Stimulated activated CD8-positive, alpha-beta memory T cell treated with anti-CD3 and anti-CD28 coated beads, Interleukin-7, amount 100 ng/mL, for 1 hour (primary cell): ENCODE measurements around the gene CSNK1D.

Source experiments
- DNase-seq, 2 donors: peaks; one replicate each; pipeline ENCODE4 v3.0.0-alpha.2; 2020; ENCODE audit warnings: low read depth in 2 of 2

Gene CSNK1D

DNA sequence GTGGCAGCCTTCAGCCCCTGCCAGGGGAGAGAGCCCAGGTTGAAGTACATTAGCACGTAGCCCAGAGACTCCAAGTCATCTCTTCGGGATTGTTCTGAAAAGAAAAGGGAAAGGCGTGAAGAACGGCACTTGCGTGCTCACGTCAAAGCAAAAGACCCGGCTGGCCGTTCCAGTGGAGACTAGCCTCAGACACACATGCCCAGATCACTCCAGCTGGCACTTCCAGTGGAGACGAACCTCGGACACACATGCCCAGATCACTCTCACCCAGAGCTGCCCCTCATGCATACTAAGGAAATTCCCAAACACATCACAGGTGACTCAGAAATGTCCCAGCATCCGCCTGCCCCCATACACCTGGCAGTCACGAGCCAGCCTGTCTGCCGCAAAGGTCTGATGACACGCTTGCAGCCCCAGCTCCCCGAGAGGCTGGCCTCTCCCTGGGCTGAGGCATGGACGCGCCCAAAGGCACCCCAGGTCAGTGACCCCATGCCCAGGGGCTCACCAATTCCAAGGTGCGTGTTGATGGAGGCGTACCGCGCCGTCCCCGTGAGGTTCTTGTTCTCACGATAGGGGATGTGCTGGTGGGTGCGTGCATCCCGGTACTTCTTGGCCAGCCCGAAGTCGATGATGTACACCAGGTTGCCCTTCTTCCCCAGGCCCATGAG, 20.9 kb downstream of the CSNK1D start:
- DNase-seq, result no peak

DNA sequence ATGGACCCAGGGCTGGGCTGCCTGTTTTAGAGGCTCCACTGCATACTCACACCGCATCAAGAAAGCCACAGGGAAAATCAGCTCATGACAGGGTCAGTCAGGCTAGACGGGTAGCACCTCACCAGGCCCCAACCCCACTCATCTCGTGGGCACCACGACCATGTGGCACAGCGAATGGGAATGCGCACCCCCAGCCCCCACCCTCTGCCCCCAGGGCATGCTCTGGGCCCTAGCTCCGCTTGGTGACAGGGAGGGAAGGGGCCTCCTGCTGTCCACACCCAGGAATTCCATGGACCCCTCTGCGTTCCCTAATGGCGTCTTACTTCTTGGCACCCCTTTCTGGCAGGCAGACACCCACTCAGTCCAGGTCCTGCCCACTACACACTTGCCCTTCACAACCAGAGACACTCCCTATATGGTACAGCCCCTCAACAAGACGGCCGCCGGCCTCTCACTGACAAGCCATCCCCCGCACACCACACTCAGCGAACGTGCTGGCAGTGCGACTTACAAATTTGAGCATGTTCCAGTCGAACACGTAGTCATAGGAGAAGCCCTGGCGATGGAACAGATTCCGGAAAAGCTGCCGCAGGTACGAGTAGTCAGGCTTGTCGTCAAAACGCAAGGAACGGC, 22.5 kb downstream of the CSNK1D start:
- no peak for DNase-seq

DNA sequence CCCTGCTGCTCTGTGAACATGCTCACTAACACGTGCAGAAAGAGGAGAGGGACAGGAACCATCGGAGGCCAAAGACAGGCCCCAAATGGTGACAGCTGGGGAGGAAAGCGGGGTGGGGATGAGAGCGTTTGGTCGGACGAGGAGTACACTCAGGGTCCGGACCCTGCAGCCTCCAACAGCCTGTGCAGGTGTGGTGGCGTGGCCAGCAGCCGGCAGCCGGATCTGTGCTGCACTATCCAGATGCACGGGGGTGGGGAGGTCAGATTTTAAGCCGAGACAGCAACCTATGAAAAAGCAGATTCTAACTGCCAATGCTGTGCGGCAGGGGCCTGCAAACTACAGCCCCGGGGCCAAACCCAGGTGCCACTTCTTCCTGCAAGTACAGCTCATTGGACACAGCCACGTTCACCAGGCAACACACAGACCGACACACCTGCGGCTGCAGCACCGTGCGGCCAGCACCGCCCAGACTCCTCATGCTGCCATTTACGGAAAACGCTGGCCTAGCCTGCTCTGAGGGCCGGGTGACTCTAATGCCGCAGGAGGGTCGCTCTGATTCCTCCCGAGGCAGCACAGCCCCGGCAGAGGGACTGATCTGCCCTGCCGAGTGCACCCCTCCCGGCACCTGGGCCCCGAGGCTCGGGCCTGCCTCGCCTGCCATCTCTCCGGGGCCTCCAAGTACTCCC, 23.5 kb downstream of the CSNK1D start:
- no peak for DNase-seq

DNA sequence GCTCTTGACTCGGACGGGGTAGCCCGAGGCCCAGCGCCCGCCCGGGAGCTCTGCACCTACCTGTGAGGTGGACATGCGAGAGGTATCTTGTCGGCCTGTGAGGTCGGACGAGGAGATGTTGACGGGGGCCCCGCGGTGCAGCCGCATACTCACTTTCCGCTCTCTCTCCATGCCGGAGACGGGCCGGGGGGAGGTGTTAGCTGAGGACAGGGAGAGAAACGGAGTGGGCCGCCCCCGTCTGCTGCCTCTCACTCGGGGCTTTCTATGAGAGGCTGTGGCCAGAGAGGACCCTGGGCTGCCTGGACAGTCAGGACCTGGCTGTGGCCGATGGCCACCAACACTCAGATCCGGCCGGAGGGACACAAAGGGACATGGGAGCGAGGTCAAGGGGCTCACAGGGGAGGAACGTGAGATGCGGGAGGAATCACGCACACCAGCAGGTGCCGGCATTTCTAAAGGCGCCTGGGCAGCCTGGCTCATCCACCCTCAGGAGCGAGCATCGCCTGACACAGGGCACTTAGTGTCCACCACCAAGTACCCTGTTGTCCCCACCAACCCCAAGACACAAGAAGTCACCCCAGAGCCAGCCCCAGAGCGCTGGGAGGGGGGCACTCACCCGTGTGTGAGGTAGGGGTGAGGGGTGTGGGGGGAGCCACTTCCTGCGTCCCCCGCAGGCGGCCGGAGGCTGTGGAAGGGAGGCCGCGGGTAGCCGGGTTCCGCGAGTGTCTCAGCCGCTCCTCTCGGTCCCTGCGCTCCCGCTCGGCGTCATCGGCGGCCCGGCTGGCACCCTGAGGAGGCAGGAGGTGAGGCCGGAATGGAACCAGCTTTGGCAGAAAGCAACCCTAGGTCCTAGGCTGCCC, 24.5 kb downstream of the CSNK1D start:
- no peak for DNase-seq

DNA sequence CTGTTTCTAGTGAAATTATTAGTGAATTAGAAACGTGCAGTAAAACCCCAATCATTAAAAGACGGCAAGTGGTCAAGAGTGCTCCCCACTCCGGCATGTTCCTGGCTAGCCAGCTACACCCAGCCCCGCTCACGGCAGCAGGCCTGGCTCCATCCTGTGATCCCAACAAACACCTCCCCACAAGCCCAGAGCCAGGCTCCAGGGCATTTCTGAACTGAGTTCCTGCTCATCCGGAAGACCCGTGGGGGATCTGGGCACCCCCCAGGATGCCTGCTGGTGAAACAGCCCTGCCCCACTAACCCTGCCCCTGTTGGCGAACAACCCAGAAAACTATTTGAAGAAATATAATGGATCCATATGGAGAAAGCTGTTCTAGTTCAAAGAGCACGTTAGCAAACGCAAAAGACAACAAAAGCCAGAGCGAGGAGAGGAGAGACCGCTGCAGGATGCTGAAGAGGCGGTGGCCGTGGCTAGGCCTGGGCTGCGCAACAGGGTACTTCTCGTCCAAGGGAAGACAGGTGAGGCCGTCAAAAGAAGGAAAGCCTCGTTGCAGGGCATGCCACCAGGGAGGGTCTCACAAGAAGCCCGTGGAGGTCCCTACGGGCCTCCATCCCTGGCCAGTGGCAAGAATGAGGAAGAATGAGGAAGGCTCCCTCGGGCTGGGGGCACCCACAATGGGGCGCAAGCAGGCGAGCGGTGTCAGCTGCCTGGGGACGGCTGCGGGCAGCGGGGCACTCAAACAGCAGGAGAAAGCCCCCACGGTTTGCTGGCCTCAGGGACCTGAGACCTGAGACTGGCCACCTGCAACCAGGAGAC, 25.4 kb downstream of the CSNK1D start:
- DNase-seq, result no peak

DNA sequence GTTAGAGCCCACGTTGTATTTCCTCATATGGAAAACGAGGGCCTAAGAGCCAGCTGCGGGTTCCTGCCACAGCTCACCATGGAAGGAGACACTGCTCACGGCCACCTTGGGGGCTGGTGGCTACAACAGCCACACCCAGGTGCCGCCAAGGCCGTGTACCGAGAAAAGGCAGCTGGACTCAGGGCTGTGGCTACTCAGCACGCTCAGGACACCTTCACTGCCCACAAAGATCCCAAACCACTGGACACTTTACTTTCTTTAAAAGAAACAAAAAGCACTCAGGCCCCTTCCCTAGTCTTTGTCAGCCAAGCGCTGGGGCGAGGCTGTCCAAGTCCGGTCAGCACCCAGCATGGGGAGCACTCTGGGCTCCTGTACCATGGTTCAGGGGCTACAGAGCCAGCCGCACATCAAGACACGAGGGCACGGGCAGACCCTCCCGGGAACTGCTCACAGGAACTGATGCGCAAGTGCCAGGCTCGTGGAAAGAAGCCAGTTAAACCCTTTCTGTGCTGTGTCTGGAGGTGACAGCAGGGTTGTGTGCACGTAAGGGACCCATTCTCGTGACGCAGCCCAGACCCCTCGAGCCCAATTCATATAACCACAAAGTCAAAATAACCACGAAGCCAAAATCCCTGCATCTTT, 26.2 kb downstream of the CSNK1D start:
- no peak for DNase-seq

DNA sequence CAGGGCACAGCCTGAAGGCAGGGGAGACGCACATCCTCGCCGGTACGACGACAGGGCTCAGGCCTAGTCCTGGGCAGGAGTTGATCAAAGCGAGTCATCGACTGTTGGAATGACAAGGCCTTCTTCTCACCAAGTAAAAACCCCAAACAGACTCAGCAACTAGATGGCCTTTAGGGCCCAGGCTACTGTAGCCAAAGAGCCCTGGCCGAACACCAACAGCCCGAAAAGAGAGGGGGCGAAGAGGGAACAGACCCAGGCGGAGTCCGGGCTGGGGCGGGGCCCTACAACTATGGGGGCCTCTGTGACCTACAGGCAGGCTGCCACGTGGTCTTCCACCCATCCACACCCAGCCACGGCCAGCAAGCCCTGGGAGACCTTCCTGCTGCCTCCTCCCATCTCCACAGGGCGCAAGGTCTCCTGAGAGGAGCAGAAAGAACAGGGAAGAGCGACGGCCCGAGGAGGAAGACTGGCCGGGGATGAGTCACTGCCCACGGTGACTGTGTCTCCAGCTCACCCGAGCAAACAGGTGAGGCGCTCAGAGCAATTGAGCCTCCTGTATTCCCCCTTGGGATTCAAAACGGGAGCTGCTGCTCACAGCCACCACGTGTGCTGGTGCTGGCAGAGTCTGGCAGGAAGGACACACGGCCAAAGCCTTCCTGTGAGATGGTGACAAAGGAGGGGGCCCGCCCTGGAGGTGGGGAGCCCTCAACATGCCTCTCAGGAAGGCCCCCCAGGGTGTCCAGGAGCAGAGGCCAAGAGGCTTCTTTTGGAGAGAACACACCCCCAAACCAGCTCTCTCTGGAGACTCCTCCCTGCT, 26.9 kb downstream of the CSNK1D start:
- no peak for DNase-seq

DNA sequence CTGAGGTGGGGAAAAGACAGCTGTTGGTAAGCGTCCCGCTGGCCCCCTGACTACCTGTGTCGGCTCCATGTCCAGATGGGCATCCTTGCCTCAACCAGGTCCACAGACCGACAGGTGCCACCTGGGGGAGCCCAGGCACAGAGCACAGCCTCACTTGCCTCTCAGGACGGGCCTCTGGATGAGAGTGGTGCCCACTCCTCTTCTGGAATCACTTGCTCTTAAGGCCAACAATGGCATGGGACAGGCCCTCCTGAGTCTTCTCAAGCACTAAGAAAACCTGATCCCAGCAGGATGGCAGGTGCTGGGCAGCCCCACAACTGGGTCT, 27.5 kb downstream of the CSNK1D start:
- DNase-seq, result no peak

DNA sequence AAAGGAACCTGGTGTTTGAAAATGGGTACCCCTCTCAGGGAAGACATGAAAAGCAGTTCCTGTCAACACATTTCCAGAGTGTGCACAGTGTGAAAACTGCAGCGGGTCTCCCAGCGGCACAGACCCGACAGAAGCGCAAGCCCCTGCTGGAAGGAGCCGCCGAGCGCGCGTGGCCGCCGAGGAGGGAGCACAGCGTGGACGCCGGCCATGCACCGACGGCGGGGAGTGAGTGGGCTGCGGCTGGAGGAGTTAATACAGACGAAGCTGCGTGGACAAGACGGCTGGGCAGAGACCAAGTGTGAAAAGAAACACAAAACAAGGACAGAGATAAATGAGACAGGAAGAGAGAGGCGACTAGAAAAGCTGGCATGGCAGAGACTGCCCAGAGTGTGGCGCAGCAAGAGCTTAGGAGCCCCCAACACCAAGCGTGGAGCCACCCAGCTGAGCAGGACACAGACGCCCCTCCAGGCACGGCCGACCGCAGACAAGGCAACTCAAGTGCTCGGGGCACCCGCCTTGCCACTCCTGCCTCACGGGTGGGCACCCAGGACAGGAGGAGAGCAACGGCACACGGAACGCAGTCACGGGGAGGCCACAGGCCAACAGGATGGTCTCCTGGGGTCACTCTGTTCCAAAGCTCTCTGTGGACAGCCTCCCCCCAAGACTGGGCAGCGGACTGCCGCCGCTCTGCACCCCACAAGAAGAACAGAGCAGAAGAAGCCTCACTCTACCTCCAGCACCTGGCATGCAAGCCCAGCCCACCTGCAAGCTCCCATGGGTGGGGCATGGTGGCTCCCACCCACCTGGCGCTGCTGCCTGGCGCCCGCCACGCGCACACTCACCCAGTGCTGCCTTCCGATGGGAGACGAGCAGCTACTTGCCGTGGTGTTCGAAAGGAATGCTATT, 28.1 kb downstream of the CSNK1D start:
- DNase-seq, result no peak

DNA sequence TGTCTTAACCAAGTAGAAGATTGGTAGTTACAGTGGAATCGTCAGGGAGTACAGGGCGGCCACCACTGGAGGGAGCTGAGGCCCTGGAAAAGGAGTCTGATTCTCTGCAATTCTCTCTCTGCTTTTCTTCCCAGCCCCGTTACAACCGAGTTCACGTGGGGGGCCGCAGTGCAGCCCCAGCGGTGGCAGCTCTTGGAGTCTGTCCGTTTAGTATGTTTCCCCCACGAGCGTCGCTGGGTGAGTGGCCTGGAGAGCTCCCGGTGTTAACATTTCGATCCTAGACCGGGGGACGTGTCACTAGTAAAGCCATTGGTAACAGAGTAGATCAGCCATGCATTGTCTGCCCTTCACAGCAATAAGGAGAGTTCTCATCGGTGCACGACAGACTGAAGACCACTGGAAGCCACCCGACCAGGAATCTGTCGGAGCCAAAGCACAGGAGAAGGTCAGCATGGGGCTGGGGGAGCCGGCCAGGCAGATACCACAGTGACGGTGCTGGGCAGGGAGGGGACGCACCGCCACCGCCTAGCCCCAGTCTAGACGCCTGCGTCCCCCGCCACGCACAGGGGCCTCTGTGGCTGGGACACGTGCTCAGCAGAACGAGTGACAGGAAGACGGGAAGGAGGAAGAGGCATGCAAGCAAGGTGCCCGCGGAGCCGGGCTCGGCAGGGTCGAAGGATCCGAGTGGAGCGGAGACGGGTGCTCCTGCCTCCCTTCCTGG, 28.9 kb downstream of the CSNK1D start:
- DNase-seq, result no peak

DNA sequence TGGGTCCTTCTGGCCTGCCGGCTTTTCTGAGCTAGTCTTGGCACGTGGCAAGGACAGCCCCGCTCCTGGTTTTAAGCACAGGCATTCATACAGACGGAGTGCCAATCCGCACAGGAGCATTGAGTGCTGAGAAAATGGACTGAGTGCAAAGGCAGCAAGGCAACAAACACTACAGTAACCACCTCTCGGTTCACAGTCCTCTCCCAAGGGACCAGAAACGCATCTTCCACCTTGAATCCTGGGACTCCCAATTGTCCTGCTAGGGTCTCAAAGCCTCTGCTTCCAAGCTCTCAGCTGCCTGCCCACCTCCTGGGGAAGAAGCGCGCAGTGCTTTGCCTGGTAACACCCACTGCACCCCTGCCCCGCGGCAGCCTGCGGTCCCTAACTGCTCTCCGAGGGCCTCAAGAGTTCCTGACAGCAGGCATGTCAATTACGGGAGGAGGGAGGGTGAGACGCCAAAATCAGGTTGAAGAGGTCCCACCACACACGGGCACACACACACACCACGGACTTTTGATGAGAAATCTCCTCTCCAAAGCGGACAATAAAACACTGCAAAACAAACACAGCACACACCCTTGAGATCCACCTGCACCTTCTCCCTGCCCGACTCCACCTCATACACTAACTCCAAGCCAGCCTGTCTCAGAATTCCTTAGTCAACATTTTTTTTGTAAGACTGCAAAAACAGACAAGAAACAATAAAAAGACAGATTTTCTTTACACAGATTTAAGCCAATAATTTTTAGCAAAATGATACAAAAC, 29.7 kb downstream of the CSNK1D start:
- no peak for DNase-seq

DNA sequence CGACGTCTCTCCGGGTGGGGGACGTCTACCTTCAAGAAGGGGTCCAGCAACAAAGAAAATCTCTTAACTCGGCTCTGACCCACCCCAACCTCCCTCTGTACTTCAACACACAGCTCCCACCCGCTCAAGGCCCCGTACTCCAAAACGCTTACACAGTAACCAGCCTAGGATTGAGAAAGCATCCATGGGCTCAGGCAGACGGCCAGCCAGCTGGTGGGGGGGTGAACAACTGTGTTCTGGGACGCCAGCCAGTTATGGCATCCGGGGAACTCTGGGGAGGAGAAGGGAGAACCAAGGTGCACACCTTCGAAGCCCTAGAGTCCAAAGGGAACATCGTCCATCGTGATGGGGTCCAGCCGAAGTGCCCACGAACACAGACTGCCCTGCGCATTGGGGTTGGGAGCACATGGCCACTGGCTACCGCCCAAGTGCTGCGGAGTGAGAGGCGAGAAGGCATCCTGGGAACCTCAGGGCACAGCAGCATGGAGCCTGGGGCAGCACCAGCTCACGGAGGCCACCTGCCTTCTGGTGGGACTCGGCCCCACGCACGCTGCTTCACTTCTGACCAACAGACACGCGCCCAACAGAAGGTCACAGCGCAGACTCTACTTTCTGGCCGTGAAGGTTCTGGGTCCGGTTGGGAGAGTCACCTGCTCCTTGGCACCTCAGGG, 30.4 kb downstream of the CSNK1D start:
- DNase-seq, result no peak

DNA sequence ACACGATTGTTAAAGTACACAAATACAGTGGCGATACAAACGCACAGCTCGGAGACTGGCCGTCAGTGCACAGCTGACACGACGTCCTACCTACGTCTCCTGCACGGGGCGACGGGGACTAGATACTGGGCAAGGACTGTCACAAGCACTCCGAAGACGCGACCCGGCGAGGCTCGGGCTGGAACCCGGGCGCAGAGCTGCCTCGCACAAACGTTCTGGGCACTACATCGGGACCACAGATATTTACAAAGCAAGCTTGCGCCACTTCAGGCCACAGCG, 30.9 kb downstream of the CSNK1D start:
- DNase-seq, result no peak

DNA sequence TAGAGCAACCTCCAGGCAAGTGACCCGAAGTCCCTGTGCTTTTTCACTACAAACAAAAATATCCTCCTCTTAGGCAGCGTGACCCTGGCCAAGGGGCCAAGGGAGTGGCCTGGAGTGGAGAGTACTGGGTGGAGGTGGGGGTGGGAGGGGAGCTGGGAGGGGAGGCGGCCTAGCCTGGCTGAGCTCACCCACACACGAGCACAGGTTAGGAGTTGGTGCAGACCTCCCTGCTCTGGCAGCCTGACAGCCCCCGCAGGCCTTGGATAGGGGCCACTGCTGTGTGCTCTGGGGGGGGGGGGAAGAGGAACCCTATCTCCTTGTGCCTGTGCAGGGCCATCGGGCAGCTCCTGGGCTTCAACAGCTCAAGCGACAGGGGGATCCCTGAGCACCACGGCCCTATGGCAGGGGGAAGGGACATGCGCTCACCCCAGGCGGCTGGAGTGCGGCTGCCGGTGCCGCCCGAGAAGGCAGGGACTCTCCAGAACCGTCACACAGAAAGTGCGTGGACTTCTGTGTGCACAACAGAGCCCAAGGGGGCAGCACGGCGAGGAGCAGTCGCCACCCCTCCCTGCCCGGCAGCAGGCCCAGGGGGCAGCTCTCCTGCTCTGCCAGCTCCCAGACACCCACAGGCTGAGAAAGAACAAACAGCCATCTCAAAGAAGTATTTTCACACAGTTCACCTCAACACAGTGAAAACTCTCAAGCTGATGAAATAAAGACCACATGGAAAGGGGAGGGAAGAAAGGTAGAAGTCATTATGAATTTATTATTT, 31.4 kb downstream of the CSNK1D start:
- DNase-seq, result no peak

DNA sequence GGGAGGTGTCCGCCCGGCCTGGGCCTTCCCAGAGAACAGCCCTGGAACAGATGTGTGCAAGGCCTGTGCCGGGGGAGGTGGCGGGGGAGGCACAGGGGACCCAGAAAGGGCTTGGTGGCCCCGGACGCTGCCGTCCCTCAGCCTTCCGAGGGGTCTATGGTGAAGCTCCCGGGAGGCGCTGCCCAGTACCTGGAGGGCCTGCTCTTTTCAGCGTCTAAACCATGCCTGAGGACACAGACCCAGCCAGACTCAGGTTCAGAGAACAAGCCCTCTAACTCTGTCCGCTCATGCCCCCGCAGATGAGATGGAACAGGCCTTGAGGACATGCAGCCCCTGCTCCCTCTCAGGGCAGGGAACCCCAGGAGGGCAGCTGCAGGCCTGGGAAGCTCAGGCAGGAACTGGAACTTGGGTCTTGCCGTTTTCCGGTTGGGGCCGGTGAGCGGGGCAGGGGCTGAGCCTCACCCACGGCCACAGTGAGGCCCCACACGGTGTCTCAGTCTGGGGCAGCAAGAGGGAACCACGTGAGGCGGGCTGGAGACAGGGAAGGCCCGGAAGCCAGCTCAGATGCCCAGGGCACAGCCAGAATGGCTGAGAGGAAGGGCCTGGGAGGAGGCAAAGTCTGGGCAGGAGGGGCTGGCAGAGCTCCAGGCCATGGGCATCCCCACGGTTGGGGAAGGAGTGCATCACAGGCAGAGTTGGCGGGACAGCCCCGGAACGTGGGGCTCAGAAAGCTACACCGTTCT, 32.1 kb downstream of the CSNK1D start:
- no peak for DNase-seq
